HG03571 (cell line): ENCODE data around the gene SORCS2.

Source experiments
- ATAC-seq: cut with Tn5 transposase; IDR thresholded peaks from one replicate; pipeline ENCODE4 v1.9.1; 2021; ENCODE audit not compliant: unreplicated experiment

Gene SORCS2

DNA sequence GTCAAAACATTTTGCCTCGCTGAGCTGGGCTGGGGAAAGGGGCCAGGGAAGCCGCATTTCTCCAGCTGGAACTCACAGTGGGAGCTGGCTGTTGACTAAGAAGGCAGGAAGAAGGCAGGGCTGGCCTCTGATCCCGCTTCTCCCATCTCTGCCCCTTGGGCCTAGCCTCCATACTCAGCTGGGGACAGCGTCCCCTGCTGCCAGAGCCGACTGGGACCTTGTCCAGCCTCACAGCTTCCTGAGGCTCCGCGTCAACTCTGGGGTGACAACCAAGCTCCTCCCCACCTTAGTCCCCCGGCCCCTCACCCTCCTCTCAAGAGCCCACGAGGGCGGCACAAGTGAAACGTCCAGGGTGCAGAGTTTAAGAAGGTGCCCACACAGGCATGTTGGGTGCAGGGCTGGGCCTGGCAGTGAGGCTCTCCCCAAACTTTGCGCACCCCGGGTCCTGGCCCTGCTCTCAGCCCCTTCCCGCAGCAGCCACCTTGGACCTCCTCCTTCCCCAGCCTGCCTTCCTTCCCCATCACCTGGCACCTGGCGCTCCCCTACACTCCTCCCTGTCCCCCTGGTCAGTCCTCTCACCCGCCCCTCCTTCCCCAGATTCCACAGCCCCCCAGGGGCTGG, 141.6 kb downstream of the SORCS2 start:
- ATAC-seq = no peak

GRCh38 chr4:7334521-7335275, 142.4 kb downstream of the SORCS2 start:
- no peak for ATAC-seq

DNA sequence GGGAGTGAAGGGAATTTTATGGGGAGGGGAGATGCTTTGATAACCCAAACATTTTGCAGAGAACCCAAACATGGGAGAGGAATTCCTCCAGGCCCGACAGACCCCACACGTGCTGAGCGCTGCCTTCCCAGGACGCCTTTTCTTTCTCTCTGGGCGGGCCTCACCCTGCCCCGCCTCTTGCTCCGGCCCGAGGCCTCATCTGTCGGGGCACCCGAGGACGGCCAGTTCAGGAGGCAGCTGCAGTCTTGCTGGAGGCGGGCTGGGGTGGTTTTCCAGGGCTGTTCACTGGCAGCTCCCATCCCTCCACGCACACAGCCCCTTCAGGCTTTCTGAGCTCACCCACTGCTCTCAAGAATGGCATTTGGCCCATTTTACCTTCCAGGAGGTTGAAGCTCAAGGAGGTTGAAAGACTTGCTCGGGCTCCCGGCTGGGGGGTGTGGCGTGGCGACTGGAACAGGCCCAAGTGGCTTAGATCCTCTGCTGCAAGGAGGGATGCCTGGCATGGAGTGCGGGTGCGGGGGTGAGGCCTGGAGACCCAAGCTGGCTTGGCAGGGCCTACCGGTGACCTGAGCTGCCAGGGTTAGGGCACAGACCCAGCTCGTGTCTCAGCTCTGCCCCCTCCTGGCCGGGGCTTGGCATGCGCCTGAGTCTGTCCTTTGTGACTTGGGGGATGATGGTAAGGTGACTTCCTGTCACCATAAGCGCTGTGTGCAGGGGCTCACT, 143.2 kb downstream of the SORCS2 start:
- no peak for ATAC-seq

DNA sequence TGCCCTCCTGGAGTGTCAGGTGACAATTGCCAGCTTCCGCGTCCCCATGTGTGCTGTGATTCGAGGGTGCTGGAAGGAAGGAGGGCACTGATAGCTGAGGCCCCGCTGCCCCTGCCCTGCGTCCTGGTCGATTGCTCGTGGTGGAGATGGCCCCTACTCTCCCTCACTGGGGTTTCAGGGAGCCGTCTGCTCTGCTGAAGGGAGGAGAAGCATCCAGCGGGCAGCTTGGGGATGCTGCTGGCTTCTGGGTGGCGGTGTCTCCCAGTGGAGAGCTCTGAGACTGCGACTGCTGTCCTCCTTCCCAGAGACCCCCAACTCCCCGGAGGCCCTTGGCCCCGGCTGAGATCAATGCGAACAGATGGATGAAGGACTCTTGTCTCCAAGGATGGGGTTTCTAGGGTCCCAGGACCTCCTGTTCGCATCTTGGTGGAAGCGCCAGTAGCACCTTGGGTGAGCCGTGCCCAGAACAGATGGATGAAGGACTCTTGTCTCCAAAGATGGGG, 143.8 kb downstream of the SORCS2 start:
- ATAC-seq = no peak

DNA sequence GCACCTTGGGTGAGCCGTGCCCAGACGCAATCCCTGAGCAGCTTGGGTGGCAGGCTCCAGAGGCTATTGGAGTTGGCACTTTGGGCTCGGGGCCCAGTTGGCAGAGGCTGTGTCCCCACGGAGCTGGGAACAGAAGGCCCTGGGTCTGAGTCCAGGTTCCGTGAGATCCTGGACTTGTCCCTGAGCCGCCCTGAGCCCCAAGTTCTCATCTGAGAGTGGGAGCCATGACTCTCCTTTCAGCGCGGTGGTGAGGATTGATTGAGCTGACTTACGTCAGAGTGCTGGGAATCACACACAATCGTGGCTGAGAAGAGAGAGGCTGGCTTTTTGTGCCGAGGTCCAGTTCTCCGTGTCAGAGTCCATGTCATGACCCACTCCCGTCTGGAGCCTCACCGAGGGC, 144.4 kb downstream of the SORCS2 start:
- no peak for ATAC-seq

- no peak for ATAC-seq
Observed at GRCh38 chr4:7337196-7338058, 145.1 kb downstream of the SORCS2 start.

DNA sequence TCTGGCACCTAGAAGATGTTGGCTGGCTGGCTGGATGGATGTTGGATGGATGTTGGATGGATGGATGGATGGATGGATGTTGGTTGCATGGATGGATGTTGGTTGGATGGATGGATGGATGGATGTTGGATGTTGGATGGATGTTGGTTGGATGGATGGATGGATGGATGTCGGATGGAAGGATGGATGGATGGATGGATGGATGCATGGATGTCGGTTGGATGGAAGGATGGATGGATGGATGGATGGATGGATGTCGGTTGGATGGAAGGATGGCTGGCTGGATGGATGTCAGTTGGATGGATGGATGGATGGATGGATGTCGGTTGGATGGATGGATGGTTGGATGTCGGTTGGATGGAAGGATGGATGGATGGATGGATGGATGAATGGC, 145.7 kb downstream of the SORCS2 start:
- no peak for ATAC-seq

GRCh38 chr4:7338876-7339623, 146.7 kb downstream of the SORCS2 start:
- no peak for ATAC-seq

DNA sequence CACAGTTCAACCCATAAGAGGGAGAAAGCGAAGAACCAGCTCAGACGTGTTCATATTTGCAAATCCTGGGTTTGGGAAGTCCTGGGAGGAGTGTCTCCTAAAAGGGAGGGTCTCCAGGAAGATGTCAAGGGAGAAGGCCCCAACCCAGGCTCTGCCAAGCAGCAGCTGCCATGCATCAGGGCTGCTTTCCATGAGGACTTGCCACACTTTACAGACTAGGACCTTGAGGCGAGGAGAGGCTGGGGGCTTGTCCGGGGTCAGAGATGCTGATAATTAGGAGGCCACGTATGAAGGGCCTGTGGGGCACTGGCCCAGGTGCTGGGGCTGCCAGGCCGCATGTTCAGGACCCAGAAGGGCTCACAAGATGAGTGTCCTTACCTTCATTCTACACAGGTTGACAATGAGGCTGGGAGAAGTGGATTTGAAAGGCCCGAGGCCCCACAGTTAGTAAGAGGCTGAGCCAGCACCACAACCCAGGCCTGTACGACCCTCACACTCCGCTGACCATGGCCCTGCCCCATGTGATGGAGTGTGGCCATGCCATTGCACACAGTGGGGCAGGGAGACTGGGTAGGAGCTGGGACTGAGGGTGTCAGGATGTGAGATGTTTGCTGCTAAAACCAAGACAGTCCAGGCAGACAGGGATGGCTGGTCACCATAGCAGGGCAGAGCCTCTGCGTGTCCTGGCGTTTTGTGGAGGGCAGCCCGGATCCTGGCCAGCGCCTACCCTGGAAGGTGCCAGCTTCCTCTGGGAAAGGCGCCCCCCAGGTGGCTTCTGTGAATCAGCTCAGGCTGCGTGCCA, 147.6 kb downstream of the SORCS2 start:
- ATAC-seq = no peak

- no peak for ATAC-seq
Observed at GRCh38 chr4:7340553-7341433, 148.5 kb downstream of the SORCS2 start.

DNA sequence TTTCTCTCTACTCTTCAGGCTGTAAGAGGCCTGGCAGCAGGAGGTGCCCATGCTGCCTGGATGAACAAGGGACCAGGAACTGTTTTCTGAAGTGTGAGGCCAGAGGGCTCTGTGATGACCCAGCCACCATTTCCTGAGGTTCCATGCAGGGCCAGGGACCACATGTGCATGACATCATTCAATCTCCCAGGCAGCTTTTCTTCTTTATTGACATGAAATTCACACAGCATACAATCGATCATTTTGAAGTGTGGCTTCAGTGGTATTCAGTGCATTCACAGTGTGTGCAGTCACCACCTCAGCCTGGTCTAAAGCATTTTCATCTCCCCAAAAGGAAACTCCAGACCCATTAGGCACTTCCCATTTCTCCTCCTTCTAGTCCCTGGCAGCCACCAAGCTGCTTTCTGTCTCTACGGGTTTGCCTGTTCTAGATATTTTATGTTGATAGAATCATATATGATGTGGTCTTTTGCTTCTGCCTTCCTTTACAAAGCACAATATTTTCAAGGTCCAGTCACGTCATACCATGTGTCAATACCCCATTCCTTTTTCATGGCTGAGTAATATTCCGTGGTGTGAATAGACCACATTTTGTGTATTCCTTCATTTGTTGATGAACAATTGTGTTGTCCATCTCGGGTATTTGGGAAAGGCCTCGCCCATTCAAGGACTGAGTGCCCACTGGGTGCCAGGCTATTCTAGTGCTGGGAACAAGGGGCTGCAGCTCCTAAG, 149.3 kb downstream of the SORCS2 start:
- ATAC-seq = no peak

DNA sequence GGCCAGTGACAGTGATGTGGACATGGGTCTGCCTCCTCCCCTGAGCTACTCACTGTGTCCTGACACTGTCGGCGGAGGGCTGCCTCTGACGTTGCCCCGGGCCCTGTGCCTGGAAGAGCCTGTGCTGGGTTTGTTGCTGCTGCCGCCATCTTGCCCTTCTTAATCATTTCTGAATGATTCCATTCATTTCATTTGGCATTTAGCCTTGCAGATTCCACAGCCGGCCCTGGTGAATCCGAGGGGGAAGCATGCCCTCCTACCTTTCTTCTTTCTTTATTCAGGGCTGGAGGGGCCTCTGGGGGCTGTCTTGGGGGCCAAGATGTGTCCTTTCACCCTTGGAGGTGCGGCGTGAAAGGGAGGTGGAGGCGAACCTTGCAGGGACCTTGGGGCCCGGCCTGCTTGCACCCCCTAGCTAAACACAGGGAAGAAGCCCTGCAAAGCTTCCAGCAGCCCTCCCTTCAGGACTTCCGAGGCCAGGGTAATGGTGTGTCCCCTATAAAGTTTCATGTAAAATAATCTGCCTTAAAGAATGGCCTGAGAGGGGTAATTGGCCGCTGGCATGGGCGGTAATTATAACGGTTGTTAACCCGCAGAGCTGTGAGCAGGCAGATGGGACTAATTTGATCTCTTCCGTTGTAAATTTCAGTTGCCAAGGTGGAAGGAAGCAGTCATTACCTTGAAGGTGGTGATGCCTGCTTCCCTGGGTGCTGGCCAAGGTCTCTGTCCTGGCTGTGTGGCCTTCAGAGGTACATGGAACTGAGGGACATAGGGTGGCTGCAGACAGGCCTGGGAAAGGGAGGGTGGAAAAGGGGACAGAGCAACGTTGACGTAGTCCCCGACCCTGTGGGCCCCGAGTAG, 150.1 kb downstream of the SORCS2 start:
- no peak for ATAC-seq

- ATAC-seq = no peak
Observed at GRCh38 chr4:7343081-7343655, 150.8 kb downstream of the SORCS2 start.

- no peak for ATAC-seq
Observed at GRCh38 chr4:7343950-7344349, 151.6 kb downstream of the SORCS2 start.

- ATAC-seq = no peak
Observed at GRCh38 chr4:7344636-7345155, 152.4 kb downstream of the SORCS2 start.

DNA sequence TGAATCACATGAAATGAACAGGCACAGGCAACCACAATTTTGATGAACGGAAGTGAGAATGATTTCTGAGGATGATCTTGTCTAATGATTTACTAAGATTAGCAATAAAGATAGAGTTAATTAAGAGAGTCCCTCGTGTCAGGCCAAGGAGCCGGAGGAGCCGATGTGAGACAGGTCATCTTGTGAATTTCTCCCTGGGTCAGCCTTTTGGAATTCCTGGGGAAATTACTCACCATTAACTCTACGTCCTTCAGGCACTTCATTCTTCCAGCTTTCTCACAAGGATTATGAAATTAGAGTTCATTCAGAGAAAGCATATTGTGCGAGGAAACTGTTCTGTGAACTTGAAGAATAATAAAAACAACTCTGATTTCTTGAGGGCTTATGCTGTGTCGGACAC, 155.6 kb downstream of the SORCS2 start:
- ATAC-seq = no peak
